Loucy (cell line): ENCODE results near the gene ASXL3.

Source experiments
- EZH2phosphoT487 ChIP-seq: fragments of 200-600 bp; IDR thresholded peaks from 2 replicates; pipeline ENCODE4 v1.6.1; 2018; ENCODE audit warnings: antibody characterized with exemption, mild to moderate bottlenecking, moderate library complexity, borderline replicate concordance
- TF ChIP-seq, protein P1 (sequence below): fragments of 200-600 bp; sonication (generic); conservative IDR thresholded peaks from 2 replicates; pipeline ENCODE4 v1.5.1; 2014; ENCODE audit warnings: mild to moderate bottlenecking, antibody characterized with exemption, low read length

GRCh38 chr18:33676593-33676992 is 98.6 kb downstream of the ASXL3 start:
- TF ChIP-seq, protein P1, sequence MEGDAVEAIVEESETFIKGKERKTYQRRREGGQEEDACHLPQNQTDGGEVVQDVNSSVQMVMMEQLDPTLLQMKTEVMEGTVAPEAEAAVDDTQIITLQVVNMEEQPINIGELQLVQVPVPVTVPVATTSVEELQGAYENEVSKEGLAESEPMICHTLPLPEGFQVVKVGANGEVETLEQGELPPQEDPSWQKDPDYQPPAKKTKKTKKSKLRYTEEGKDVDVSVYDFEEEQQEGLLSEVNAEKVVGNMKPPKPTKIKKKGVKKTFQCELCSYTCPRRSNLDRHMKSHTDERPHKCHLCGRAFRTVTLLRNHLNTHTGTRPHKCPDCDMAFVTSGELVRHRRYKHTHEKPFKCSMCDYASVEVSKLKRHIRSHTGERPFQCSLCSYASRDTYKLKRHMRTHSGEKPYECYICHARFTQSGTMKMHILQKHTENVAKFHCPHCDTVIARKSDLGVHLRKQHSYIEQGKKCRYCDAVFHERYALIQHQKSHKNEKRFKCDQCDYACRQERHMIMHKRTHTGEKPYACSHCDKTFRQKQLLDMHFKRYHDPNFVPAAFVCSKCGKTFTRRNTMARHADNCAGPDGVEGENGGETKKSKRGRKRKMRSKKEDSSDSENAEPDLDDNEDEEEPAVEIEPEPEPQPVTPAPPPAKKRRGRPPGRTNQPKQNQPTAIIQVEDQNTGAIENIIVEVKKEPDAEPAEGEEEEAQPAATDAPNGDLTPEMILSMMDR: no peak
- no peak for TF ChIP-seq EZH2phosphoT487
